ENCODE data around the gene DDTL. TPM values are rescaled to one million over a fixed set of nuclear protein-coding genes. Genes with fewer than 3 reads are reported as not detected.
"Not testable (repeated sequence)": the region's sequence is repeated elsewhere in the genome, so short reads cannot be mapped to it uniquely, and the experiment has no call there.

DDTL gene
- total and polyA plus RNA-seq, 2 donors, result 1.3 to 3.1 TPM

DNA sequence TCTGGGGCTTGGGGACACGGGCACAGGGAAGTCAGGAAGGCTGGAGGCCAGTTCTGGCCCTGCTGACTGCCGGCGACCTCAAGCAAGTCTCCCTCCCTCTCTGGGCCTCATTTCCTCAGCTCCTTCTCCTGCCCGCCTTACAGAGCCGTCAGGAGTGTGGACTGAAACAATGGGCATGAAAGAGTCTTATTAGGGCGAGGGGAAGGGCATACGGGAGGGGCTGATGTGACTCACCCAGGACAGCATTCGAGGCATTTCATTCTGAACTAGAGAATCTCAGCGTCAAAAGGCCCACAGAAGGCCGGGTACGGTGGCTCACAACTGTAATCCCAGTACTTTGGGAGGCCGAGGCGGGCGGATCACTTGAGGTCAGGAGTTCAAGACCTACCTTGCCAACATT is 26.5 kb upstream of the DDTL start:
- not testable (repeated sequence) for H3K9me3 ChIP-seq (ENCODE audit: control insufficient read depth in 2 of 2, insufficient read depth in 1 of 2, low read length in 1 of 2); H3K4me3 ChIP-seq (ENCODE audit: low read length in 2 of 2); DNase-seq (ENCODE audit: low read depth in 6 of 9, low spot score in 9 of 9); H3K4me1 ChIP-seq (ENCODE audit: control insufficient read depth in 2 of 2, insufficient read depth in 2 of 2, low read length in 2 of 2); H3K36me3 ChIP-seq (ENCODE audit: control insufficient read depth in 2 of 2, insufficient read depth in 2 of 2, low read length in 1 of 2); H3K27me3 ChIP-seq (ENCODE audit: control insufficient read depth in 2 of 2, insufficient read depth in 1 of 2, low read length in 1 of 2); H3K27ac ChIP-seq (ENCODE audit: low read depth in 1 of 2, low read length in 1 of 2)
- WGBS, result 100% methylated on average over 1 of the region's 14 CpGs

- not testable (repeated sequence) for DNase-seq (ENCODE audit: low read depth in 6 of 9, low spot score in 9 of 9); H3K4me1 ChIP-seq (ENCODE audit: control insufficient read depth in 2 of 2, insufficient read depth in 2 of 2, low read length in 2 of 2)
- WGBS, result 95% methylated on average over 3 of the region's 3 CpGs
These were observed 19.3 kb upstream of the DDTL start for GRCh38 chr22:23947391-23947790.

DNA sequence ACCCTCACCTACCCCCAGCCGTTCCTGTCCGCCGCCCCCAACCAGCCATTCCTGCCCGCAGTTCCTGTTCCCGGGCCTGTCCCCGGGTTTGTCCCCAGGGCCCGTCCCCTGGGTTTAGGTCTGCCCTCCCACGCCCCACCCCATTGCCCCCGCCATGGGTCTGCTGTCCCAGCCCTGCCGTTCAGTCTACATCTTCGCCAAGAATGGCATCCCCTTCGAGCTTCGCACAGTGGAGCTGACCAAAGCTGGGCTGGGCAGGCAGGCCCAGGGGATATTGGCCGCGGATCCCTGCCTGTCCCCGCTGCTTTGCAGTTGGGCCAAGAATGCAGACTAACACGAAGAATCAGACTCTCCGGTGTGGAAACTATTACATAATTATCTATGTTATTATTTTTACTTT is 16.9 kb upstream of the DDTL start:
- not testable (repeated sequence) for H3K4me1 ChIP-seq (ENCODE audit: control insufficient read depth in 2 of 2, insufficient read depth in 2 of 2, low read length in 2 of 2); H3K4me3 ChIP-seq (ENCODE audit: low read length in 2 of 2); H3K36me3 ChIP-seq (ENCODE audit: control insufficient read depth in 2 of 2, insufficient read depth in 2 of 2, low read length in 1 of 2); H3K27ac ChIP-seq (ENCODE audit: low read depth in 1 of 2, low read length in 1 of 2); H3K9me3 ChIP-seq (ENCODE audit: control insufficient read depth in 2 of 2, insufficient read depth in 1 of 2, low read length in 1 of 2); H3K27me3 ChIP-seq (ENCODE audit: control insufficient read depth in 2 of 2, insufficient read depth in 1 of 2, low read length in 1 of 2); DNase-seq (ENCODE audit: low read depth in 6 of 9, low spot score in 9 of 9)
- WGBS, result 90% methylated on average over 18 of the region's 18 CpGs

More at GRCh38 chr22:23947391-23947790, 19.3 kb upstream of the DDTL start:
- H3K36me3 ChIP-seq (ENCODE audit: control insufficient read depth in 2 of 2, insufficient read depth in 2 of 2, low read length in 1 of 2); H3K9me3 ChIP-seq (ENCODE audit: control insufficient read depth in 2 of 2, insufficient read depth in 1 of 2, low read length in 1 of 2); H3K27me3 ChIP-seq (ENCODE audit: control insufficient read depth in 2 of 2, insufficient read depth in 1 of 2, low read length in 1 of 2); H3K4me3 ChIP-seq (ENCODE audit: low read length in 2 of 2); H3K27ac ChIP-seq (ENCODE audit: low read depth in 1 of 2, low read length in 1 of 2): not testable (repeated sequence)

DNA sequence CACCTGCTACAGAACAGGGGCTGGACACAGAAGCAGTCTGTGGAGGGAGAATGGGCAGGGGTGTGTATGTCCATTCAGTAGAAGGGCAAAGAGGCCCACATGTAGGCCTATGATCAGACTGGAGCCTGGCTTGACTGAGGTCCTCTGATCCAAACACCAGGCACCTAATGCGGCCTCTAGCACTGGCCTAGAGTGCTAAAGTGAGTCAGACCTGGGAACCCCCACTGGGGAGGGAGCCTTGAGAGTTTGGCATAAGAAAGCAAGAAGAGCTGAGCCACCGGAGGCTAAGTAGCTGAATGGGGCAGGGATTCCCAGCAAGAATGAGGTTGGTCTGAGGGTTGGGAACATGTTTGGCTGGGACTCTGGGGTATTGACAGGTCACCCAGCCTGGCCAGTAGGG is 15.3 kb upstream of the DDTL start:
- H3K36me3 ChIP-seq (ENCODE audit: control insufficient read depth in 2 of 2, insufficient read depth in 2 of 2, low read length in 1 of 2); H3K9me3 ChIP-seq (ENCODE audit: control insufficient read depth in 2 of 2, insufficient read depth in 1 of 2, low read length in 1 of 2): not testable (repeated sequence)
- WGBS, result 93% methylated on average over 2 of the region's 2 CpGs

GRCh38 chr22:23952794-23953405 is 13.8 kb upstream of the DDTL start:
- WGBS, result 86% methylated on average over 11 of the region's 11 CpGs
- H3K36me3 ChIP-seq (ENCODE audit: control insufficient read depth in 2 of 2, insufficient read depth in 2 of 2, low read length in 1 of 2); DNase-seq (ENCODE audit: low read depth in 6 of 9, low spot score in 9 of 9); H3K4me1 ChIP-seq (ENCODE audit: control insufficient read depth in 2 of 2, insufficient read depth in 2 of 2, low read length in 2 of 2); H3K27me3 ChIP-seq (ENCODE audit: control insufficient read depth in 2 of 2, insufficient read depth in 1 of 2, low read length in 1 of 2); H3K27ac ChIP-seq (ENCODE audit: low read depth in 1 of 2, low read length in 1 of 2); H3K9me3 ChIP-seq (ENCODE audit: control insufficient read depth in 2 of 2, insufficient read depth in 1 of 2, low read length in 1 of 2); H3K4me3 ChIP-seq (ENCODE audit: low read length in 2 of 2): not testable (repeated sequence)

More for the DNA sequence above, 15.3 kb upstream of the DDTL start:
- not testable (repeated sequence) for H3K27ac ChIP-seq (ENCODE audit: low read depth in 1 of 2, low read length in 1 of 2); H3K4me1 ChIP-seq (ENCODE audit: control insufficient read depth in 2 of 2, insufficient read depth in 2 of 2, low read length in 2 of 2); H3K27me3 ChIP-seq (ENCODE audit: control insufficient read depth in 2 of 2, insufficient read depth in 1 of 2, low read length in 1 of 2); H3K4me3 ChIP-seq (ENCODE audit: low read length in 2 of 2); DNase-seq (ENCODE audit: low read depth in 6 of 9, low spot score in 9 of 9)

DNA sequence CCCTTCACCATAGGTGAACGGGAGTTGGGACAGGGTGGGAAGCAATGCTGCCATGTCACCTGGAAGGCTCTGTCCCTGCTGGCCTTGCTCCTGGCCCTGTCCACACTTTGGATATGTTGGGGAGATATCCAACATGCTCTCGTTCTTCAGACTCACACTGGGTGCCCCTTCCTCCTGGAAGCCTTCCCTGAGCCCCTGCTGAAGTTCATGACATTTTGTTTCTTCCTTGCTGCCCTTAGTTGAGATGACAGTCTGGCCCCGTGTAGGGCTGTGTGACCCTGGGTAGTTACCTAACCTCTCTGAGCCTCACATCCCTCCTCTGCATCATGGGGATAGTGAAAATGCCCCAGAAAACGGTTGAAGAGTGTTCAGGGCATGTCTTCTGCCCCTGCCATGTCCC is 13.2 kb upstream of the DDTL start:
- H3K36me3 ChIP-seq (ENCODE audit: control insufficient read depth in 2 of 2, insufficient read depth in 2 of 2, low read length in 1 of 2); H3K4me3 ChIP-seq (ENCODE audit: low read length in 2 of 2); H3K9me3 ChIP-seq (ENCODE audit: control insufficient read depth in 2 of 2, insufficient read depth in 1 of 2, low read length in 1 of 2); H3K27me3 ChIP-seq (ENCODE audit: control insufficient read depth in 2 of 2, insufficient read depth in 1 of 2, low read length in 1 of 2); H3K27ac ChIP-seq (ENCODE audit: low read depth in 1 of 2, low read length in 1 of 2); H3K4me1 ChIP-seq (ENCODE audit: control insufficient read depth in 2 of 2, insufficient read depth in 2 of 2, low read length in 2 of 2); DNase-seq (ENCODE audit: low read depth in 6 of 9, low spot score in 9 of 9): not testable (repeated sequence)
- 79% methylated on average over 4 of the region's 4 CpGs for WGBS

- WGBS, result 93% methylated on average over 8 of the region's 8 CpGs
These were observed 12.3 kb upstream of the DDTL start for GRCh38 chr22:23954193-23954990.

GRCh38 chr22:23954991-23955305 is 11.7 kb upstream of the DDTL start:
- not testable (repeated sequence) for DNase-seq (ENCODE audit: low read depth in 6 of 9, low spot score in 9 of 9); H3K36me3 ChIP-seq (ENCODE audit: control insufficient read depth in 2 of 2, insufficient read depth in 2 of 2, low read length in 1 of 2); H3K9me3 ChIP-seq (ENCODE audit: control insufficient read depth in 2 of 2, insufficient read depth in 1 of 2, low read length in 1 of 2); H3K27ac ChIP-seq (ENCODE audit: low read depth in 1 of 2, low read length in 1 of 2); H3K4me1 ChIP-seq (ENCODE audit: control insufficient read depth in 2 of 2, insufficient read depth in 2 of 2, low read length in 2 of 2); H3K27me3 ChIP-seq (ENCODE audit: control insufficient read depth in 2 of 2, insufficient read depth in 1 of 2, low read length in 1 of 2); H3K4me3 ChIP-seq (ENCODE audit: low read length in 2 of 2)
- 95% methylated on average over 6 of the region's 6 CpGs for WGBS

More at GRCh38 chr22:23954193-23954990, 12.3 kb upstream of the DDTL start:
- H3K36me3 ChIP-seq (ENCODE audit: control insufficient read depth in 2 of 2, insufficient read depth in 2 of 2, low read length in 1 of 2); H3K27ac ChIP-seq (ENCODE audit: low read depth in 1 of 2, low read length in 1 of 2); H3K4me3 ChIP-seq (ENCODE audit: low read length in 2 of 2); H3K27me3 ChIP-seq (ENCODE audit: control insufficient read depth in 2 of 2, insufficient read depth in 1 of 2, low read length in 1 of 2); DNase-seq (ENCODE audit: low read depth in 6 of 9, low spot score in 9 of 9); H3K4me1 ChIP-seq (ENCODE audit: control insufficient read depth in 2 of 2, insufficient read depth in 2 of 2, low read length in 2 of 2); H3K9me3 ChIP-seq (ENCODE audit: control insufficient read depth in 2 of 2, insufficient read depth in 1 of 2, low read length in 1 of 2): not testable (repeated sequence)

DNA sequence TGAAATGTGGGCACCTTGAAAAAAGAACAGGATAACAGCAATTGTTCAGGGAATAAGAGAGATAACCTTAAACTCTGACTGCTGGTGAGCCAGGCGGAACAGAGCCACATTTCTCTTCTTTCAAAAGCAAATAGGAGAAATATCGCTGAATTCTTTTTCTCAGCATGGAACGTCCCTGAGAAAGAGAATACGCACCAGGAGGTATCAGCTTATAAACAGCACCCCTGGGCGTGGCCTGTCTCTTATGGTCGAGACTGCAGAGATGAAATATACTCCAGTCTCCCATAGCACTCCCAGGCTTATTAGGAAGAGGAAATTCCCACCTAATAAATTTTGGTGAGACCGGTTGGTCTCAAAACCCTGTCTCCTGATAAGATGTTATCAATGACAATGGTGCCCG is 10.8 kb upstream of the DDTL start:
- WGBS, result 93% methylated on average over 7 of the region's 8 CpGs
- not testable (repeated sequence) for DNase-seq (ENCODE audit: low read depth in 6 of 9, low spot score in 9 of 9); H3K4me1 ChIP-seq (ENCODE audit: control insufficient read depth in 2 of 2, insufficient read depth in 2 of 2, low read length in 2 of 2); H3K4me3 ChIP-seq (ENCODE audit: low read length in 2 of 2); H3K27me3 ChIP-seq (ENCODE audit: control insufficient read depth in 2 of 2, insufficient read depth in 1 of 2, low read length in 1 of 2); H3K27ac ChIP-seq (ENCODE audit: low read depth in 1 of 2, low read length in 1 of 2); H3K36me3 ChIP-seq (ENCODE audit: control insufficient read depth in 2 of 2, insufficient read depth in 2 of 2, low read length in 1 of 2); H3K9me3 ChIP-seq (ENCODE audit: control insufficient read depth in 2 of 2, insufficient read depth in 1 of 2, low read length in 1 of 2)
